ENCODE measurements around the gene PGP. TPM values are rescaled to one million over a fixed set of nuclear protein-coding genes. Genes with fewer than 3 reads are reported as not detected.

Gene PGP
- total and polyA plus RNA-seq, 12 donors, result 21.1 to 48.3 (median 27.3) TPM

DNA sequence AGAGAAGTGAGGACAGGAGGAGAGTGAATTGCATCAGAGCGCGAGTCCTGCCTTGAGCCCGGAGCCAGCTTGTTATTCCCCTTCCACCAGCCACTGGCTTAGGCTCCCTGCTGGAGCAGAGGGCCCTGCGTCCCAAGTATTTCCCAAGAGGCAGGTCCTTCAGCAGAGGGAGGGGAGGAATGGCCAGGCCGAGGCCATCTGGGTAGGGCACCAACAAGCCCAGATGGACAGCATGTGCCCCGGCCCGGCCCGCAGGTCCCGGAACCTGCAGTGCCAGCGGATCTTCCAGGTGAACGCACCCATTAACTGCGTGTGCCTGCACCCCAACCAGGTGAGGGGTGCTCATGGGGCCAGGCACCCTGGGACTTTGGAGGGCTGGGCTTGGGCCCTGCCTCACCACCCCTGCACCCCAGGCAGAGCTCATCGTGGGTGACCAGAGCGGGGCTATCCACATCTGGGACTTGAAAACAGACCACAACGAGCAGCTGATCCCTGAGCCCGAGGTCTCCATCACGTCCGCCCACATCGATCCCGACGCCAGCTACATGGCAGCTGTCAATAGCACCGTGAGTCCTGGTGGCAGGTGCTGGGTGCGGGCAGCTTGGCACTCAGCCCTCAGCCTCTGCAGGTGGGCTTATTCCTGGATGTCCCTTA, 7.7 kb downstream of the PGP start:
- WGBS, 2 donors, result 91 to 92% methylated on average over 23 of the region's 23 CpGs
- TF ChIP-seq, protein P1, sequence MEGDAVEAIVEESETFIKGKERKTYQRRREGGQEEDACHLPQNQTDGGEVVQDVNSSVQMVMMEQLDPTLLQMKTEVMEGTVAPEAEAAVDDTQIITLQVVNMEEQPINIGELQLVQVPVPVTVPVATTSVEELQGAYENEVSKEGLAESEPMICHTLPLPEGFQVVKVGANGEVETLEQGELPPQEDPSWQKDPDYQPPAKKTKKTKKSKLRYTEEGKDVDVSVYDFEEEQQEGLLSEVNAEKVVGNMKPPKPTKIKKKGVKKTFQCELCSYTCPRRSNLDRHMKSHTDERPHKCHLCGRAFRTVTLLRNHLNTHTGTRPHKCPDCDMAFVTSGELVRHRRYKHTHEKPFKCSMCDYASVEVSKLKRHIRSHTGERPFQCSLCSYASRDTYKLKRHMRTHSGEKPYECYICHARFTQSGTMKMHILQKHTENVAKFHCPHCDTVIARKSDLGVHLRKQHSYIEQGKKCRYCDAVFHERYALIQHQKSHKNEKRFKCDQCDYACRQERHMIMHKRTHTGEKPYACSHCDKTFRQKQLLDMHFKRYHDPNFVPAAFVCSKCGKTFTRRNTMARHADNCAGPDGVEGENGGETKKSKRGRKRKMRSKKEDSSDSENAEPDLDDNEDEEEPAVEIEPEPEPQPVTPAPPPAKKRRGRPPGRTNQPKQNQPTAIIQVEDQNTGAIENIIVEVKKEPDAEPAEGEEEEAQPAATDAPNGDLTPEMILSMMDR (IDR thresholded peaks at IDR 0.05), result no peak
- Histone ChIP-seq H3K27ac (no peak overlapping the region), H3K4me3 (peak overlapping the region in 1 of 10 donors; percentile 84), H3K4me1 (peaks cover 9 to 44% (median 25%) of the 10 kb centered on the region in 9 donors), H3K36me3 (peaks cover 0 to 39% (median 18%) of the 10 kb centered on the region in 9 donors), H3K27me3 (no peaks in the 10 kb centered on the region), H3K9me3 (no peaks in the 10 kb centered on the region)
- intact Hi-C loops (cut with DNase I), result loop anchor here in 1 of 10 donors (5.0 kb wide), 1 partner anchor 50 kb away; the partner anchor contains the start of gene TRAF7
- DNase-seq (no peak), ATAC-seq (no peak)

DNA sequence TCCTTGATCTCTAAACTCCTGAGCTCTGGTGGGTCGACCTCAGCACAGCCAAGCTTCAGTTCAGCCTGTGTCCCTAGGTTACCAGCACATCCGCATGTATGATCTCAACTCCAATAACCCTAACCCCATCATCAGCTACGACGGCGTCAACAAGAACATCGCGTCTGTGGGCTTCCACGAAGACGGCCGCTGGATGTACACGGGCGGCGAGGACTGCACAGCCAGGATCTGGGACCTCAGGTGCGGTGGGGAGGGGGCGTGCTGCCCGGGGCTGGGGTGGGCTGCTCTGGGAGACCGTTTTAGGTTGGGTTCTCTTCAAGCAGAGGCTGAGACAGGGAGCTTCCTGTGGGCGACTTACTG, 8.2 kb downstream of the PGP start:
- Histone ChIP-seq H3K27me3 (no peaks in the 10 kb centered on the region), H3K27ac (peak overlapping the region in 6 of 10 donors; percentile 98 to 100 (median 98)), H3K36me3 (peaks cover 0 to 39% (median 18%) of the 10 kb centered on the region in 9 donors), H3K4me3 (peak overlapping the region in 9 of 10 donors; percentile 56 to 88 (median 80)), H3K4me1 (peaks cover 9 to 39% (median 21%) of the 10 kb centered on the region in 9 donors), H3K9me3 (no peaks in the 10 kb centered on the region)
- 84% methylated on average over 18 of the region's 18 CpGs for WGBS, 2 donors
- TF ChIP-seq, protein P1 (IDR thresholded peaks at IDR 0.05), result no peak
- intact Hi-C loops (cut with DNase I), result loop anchor here in 1 of 10 donors (5.0 kb wide), 1 partner anchor 49 kb away; the partner anchor contains the start of gene TRAF7
- ATAC-seq (no peak), DNase-seq (no peak)

DNA sequence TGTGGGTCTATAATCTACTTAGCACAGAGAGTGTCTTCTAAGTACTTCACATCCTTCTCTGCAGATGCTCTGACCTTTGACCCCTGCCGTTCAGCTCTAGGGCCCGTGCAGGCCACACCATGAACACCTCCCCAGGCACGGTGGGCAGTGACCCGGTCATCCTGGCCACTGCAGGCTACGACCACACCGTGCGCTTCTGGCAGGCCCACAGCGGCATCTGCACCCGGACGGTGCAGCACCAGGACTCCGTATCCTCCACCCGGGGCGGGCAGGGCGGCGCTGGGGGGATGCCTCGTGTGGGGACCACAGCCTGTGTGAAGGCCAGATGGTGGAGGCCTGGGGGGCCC, 8.7 kb downstream of the PGP start:
- intact Hi-C loops (cut with DNase I), result loop anchor here in 1 of 10 donors (5.0 kb wide), 1 partner anchor 49 kb away; the partner anchor contains the start of gene TRAF7
- WGBS, 2 donors, result 2 to 7% methylated on average over 16 of the region's 16 CpGs
- peaks cover 0 to 39% (median 18%) of the 10 kb centered on the region in 9 donors for H3K36me3 ChIP-seq
- TF ChIP-seq, protein P1 (IDR thresholded peaks at IDR 0.05), result no peak
- no peaks in the 10 kb centered on the region for H3K27me3 ChIP-seq
- ATAC-seq (peak; percentile 4 to 18 (median 11)), DNase-seq (peak in 1 of 2 donors; percentile 41)
- H3K27ac ChIP-seq, result peak overlapping the region in 9 of 10 donors; percentile 93 to 100 (median 98)
- peaks cover 9 to 36% (median 17%) of the 10 kb centered on the region in 9 donors for H3K4me1 ChIP-seq
- H3K9me3 ChIP-seq, result no peaks in the 10 kb centered on the region
- peak overlapping the region; percentile 56 to 88 (median 76) for H3K4me3 ChIP-seq

DNA sequence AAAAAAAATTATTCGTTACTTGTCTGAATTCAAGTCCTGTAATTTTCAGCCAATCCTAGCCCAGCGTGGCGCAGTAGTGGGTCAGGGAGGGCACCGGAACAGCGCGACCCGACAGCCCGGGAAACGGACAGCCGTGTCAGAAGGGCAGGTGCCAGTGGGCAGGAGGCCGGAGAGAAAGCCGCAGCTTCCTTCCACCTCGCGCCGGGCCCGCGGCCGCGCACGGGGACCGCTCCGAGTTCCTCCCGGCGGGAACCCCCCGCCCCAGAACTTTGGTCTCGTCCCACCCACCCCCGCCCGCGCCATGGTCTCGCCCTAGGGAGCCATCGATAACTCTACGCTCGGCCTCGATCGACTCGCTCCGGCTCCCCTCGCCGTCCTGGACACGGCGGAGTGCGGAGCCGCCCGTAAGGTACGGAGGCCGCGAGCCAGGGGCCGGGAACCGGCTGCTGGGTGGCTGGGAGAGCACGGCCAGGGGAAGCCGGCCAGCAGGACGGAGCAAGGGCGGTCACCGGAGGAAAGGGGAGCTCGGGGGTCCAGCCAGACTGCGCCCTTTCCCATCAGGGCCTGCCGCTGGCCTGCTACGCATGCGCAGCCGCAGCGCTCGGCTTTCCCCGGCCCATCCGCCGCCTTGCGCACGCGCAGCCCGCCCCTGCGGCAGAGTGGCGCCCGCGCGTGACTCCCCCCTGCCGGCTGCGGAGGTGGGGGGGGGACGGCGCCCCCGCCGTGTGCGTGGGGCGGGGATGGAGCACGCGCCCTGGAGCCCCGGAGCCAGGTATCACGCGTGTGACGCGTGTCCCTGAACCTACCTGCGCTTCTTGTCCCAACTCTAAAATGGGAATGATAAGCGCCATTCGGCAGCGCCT, 9.3 kb downstream of the PGP start, which contains the start of gene MLST8:
TSS of gene MLST8 (plus strand) at position 351 of the 863 bp plus-strand sequence. CDS start 632 bp downstream, outside the sequence.
- no peaks in the 10 kb centered on the region for H3K9me3 ChIP-seq
- ATAC-seq (peak; percentile 76 to 91 (median 86)), DNase-seq (peak; percentile 82 to 91)
- H3K4me3 ChIP-seq, result peak within 1 kb of the TSS; percentile 56 to 88 (median 76)
- peak within 1 kb of the TSS; percentile 93 to 100 (median 98) for H3K27ac ChIP-seq
- TF ChIP-seq, protein P1 (IDR thresholded peaks at IDR 0.05), result peak in 7 of 9 donors; percentile 8 to 41 (median 18)
- WGBS, 2 donors, result 0 to 1% methylated on average over 81 to 93 of the region's 93 CpGs
- intact Hi-C loops (cut with DNase I), result loop anchor here in 1 of 10 donors (5.0 kb wide), 1 partner anchor 48 kb away; the partner anchor contains the start of gene TRAF7
- peaks cover 0 to 38% (median 18%) of the 10 kb centered on the region in 9 donors for H3K36me3 ChIP-seq
- H3K4me1 ChIP-seq, result peaks cover 9 to 30% (median 15%) of the 10 kb centered on the region in 9 donors
- H3K27me3 ChIP-seq, result no peaks in the 10 kb centered on the region
